Hepatic stellate cell (primary cell): ENCODE measurements around the gene HSD17B14.
"Not testable (repeated sequence)": the region's sequence is repeated elsewhere in the genome, so short reads cannot be mapped to it uniquely, and the experiment has no call there.

ENCODE experiments used
- DNase-seq: peaks from one replicate; pipeline ENCODE4 v3.0.0; 2011; ENCODE audit warnings: low spot score

The HSD17B14 gene

DNA sequence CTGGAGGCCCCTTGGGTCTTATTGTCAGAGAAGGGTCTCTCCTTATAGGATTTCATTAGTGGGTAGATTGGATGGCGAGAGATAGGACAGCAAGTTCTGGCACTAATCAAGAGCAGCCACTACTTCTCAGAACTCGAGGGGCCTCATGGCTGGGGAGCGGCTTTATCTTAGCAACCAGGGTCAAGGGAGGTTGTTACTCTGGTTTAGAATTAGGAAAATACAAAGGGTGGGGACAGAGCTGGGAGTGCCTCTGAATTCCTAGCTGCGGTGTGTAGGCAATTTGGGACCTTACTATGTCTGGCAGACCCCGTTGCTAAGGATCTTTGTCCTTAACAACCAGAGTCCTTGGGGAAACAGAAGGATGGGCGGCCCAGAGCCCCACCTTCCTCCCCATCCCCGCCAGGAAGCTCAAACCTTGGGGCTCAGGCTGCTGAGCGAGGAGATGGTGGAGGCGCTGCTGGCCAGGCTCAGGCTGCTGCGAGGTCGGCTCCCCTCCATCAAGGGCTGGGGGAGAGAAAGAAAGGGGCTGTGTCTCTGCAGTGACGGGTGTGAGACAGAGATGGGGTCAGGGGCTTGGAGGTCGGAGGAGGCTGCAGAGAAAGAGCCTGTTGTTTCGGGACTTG, 30.9 kb upstream of the HSD17B14 start:
- peak; percentile 50 for DNase-seq

DNA sequence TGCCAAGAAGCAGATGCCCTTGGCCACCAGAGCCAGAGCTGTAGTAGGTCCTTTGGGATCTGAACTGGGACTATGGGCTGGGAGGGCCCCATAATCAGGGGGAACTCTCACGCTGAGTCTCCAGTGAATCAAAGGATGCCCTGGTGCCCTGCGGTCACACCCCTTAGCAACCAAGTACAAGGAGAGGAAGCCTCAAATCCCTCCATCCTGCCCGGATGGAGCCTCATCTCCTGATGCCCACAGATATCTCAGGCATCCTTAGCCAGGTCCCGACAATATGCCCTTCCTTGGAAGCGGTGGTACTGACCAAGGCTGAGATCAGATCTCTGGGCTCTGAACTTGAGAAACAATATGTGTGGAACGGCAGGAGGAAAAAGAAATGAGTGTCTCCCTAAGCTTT, 30.4 kb upstream of the HSD17B14 start:
- no peak for DNase-seq

DNA sequence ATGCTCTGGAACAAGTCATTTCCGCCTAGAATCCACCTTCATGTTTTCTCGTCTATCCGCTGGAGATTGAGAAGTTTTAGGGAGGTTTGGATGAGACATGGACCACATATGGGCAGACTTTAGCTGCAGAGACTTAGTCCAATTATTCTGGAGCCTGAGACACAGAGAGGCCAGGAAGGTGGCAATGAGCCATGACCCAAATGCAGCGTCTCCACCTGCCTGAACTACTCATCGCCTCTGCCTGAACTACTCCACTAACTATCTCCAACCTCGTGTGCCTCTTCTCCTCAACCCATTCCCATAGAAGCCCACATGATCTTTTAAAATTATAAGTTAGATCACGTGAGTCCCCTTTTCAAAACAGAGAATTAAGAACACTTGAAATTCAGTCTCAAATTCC, 26.5 kb upstream of the HSD17B14 start:
- DNase-seq: no peak

DNA sequence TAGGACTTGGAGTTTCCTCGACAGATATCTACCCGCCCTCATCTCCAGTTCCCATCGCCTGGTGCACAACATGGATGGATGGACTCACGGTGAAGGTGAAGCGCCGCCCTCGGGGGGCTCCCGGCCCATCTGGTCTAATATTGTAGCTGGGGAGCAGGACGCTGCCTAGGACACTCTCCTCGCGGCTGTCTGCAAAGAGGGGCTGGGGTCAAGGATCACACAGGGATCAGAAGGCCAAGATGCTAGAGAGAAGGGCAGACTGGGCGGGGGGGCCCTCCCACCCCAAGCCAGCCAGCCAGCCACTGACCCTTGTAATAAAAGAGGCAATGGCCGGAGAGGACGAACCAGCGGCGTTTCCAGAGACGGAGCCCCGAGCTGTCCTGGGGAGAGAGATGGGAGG, 25.0 kb upstream of the HSD17B14 start:
- DNase-seq: no peak

DNA sequence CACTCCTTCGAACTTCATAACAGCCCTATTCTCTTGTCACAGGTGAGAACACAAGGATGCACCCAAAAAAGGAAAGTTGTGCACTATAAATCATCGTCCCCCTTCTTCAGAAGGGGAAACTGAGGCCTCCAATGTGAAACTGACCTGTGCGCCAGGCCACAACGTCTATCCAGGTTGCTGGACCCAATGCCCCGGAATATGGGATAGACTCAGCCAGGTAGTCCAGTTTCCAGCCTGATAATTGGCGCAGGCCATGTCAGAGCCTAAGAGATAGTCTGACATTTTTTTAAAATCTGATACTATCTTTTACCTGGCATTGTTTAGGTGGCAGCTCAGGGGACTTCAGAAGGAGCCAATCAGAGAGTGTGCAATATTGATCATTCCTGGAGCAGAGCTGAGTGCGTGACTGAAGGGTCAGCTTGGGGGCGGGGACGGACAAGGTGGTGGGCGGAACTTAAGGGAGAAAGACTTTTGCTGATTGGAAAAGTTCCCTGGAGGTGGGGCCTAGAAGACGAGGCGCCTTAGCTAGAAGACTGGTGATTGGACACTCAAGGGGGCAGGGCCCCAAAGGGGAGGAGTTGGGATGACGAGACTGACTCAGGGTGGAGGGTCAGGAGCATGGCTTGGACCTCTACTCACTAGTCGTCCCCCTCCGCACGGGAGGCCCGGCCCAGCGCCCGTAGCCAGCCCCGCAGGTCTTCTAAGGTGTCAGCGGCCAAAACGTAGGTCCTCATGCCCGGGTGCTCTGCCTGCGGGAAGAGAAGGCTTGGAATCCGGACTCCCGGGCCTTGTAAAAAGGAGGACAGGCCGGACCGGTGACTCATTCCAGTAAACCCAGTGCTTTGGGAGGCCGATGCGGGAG, 23.7 kb upstream of the HSD17B14 start:
- DNase-seq: no peak

DNA sequence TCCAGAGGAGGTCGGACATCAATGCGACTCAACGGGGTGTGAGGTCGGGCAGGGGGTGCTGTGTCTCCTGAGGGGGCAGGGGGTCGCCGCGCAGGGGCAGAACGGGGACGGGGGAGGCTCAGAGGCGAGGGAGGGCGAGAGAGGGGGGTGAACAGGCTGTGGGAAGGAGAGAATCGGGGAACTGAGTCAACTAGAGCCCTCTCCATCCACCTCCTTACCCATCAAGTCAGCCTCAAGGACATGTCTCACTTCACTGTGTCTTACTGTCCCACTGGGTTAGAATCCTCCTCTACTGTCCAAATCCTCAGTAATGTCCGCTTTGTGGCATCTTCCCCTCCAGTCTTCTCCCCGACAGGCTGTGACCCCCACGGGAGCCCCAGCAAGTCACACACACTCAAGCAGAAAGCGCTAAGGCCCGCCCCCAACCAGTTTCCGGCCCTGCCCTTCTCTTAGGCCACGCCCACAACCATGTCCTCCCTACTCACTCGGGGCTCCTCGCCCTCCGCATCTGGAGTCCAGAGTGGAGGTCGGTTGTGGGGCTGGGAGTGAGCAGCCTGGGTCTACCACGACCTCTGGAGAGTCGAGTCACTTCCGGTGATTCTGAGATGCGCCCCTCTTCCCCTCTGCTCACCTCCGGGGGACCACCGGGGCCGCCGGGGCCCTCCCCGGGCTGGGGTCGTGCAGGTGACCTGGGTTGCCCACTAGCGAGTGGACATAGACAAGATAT, 22.9 kb upstream of the HSD17B14 start:
- no peak for DNase-seq

DNA sequence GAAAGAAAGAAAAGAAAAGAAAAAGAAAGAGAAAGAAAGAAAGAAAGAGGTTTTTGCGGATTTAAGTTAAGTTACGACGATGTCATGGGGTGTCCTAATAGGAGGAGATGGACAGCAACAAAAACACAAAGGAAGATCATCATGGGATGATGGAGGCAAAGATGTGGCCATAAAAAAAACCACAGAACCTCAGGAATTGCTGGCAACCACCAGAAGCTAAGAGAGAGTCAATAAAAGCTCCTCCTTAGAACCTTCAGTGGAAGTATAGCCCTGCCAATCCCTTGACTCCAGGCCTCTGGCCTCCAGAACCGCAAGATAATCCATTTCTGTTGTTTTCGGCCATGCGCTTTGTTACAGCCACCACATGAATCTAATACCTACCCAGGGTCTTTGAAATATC, 20.6 kb upstream of the HSD17B14 start:
- no peak for DNase-seq

DNA sequence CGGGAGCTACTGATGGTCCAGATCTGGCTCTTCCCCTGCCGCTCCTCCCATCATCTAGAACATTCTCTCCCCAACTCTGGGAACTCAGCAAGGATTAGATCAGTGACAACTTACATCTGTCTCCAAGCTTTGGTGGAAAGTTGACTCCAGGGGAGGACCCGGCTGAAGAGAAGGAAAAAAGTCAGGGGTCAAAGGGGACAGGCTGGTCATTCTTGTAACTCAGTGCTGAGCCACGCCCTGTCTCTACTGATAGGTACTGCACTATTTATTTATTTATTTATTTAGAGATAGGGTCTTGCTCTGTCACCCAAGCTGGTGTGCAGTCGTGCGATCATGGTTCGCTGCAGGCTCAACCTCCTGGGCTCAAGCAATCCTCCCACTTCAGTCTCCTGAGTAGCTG, 17.8 kb upstream of the HSD17B14 start:
- no peak for DNase-seq

DNA sequence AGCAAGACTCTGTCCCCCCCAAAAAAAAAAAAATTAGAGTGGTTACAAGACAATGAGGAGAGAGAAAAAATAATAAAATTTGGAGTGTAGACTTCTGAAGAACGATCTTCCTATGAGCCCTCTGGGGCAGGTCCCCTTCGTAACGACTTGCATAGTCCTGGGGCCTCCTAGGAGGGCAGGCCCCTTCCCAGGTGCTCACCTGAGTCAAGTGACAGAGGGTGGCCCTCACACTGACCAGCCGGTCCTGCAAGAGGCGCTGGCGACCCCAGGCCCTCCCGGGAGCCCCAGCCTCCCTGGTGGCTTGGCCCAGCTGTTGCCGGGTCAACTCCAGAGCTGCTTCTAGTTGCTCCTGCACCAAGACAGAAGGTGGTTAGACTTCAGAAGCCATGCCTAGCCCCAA, 17.2 kb upstream of the HSD17B14 start:
- no peak for DNase-seq

DNA sequence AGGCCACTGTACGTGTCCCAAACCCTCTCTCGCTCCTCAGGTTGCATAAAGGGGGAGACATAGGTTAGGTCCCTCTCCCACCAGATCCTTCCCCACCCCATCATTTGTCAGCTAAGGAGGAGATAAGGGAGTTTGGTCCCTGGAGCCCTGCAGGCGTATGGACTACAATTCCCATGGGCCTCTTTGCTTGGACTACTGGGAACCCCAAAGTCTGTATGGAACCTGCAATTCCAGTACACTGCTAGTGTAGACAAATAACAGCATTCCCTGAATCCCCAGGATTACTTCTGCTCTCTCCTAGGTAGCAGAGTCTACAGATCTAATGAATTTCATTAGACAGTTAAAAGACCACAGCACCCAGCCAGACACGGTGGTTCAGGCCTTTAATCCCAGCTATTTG, 16.0 kb upstream of the HSD17B14 start:
- no peak for DNase-seq

DNA sequence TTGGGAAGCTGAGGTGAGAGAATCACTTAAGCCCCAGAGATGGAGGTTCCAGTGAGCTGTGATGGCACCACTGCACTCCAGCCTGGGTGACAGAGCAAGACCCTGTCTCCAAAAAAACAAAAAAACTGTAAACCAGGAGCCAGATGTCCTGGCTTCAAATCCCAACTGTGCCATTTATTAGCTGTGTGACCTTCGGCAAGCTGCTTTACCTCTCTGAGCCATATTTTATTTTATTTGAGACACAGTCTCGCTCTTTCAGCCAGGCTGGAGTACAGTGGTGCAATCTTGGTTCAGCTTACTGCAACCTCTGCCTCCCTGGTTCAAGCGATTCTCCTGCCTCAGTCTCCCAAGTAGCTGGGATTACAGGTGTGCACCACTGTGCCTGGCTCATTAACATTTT, 10.4 kb upstream of the HSD17B14 start:
- DNase-seq: not testable (repeated sequence)

DNA sequence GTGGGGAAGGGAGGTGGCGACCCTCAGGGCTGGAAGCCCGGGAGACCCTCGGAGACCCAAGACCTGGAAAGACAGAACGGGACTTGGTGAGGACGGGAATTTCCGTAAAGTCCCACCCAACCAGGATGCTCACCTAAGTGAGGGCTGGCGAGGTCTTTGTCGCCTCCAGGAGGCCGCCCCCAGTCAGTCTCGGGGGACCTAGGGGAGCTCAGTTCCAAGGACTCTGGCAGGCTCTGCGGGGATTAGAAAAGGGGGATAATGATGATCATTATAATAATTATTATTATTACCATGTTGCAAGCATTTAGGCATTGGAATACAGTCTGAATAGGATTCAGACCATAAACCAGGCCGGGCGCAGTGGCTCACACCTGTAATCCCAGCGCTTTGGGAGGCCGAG, 9.1 kb upstream of the HSD17B14 start:
- DNase-seq: no peak

DNA sequence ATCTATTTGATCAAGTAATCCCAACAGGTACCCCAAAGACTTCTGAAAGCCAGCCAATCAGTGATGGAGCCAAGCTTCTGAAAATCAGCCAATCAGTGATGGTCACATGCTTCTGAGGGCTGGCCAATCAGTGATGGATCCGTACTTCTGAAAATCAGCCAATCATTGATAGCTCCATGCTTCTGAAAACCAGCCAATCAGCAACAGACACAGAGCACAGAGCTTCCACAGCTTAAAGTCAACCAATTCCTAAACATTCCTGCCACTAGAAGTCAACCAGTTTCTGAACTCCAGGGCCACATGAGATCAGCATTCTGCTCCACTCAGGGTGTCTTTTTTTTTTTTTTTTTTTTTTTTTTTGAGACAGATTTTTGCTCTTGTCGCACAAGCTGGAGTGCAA, 8.2 kb upstream of the HSD17B14 start:
- peak; percentile 74 for DNase-seq

DNA sequence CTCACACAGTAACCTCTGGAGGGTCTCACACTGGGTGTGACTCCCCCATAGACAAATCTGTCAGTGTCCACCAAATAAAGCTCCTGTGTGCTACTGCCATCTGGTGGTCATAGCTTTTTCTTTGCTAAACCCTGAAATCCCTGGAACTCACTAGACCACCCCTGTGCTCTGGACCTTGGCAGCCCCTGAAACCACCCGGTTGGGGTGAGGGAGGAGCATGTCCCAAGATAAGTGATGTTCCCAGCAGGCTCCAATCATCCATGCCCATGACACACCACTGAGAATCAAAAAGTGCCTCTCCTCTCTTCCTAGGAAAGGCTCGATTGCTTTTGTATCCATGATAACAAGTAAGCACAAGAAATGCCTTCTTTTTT, 6.5 kb upstream of the HSD17B14 start:
- peak; percentile 55 for DNase-seq

DNA sequence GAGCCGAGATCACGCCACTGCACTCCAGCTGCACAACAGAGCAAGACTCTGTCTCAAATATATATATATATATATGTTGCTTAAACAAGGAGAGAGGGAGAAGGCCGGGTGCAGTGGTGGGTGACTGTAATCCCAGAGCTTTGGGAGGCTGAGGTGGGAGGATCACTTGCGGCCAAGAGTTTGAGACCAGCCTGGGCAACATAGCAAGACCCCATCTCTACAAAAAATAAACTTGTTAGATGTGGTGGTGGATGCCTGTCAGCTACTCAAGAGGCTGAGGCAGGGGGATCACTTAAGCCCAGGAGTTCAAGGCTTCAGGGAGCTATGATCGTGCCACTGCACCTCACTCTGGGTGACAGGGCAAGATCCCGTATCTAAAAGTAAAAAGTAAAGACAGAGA, 5.3 kb upstream of the HSD17B14 start:
- DNase-seq: no peak

DNA sequence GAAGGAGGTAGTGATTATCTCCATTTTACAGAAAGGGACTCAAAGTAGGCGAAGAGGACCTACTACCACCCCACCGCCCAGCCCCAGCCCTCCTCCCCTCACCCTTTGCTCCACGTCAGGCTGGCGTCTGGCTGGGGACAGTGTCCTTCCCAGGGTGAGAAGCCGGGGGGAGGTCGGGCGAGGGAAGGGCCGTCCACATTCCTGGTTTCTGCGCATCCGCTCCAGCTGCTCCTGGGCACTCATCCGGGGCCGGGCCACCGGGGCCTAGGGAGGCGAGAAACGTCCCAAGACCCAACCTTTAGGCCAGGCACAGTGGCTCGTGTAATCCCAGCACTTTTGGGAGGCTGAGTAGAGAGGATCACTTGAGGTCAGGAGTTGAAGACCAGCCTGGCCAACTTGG, 4.8 kb upstream of the HSD17B14 start:
- DNase-seq: no peak

DNA sequence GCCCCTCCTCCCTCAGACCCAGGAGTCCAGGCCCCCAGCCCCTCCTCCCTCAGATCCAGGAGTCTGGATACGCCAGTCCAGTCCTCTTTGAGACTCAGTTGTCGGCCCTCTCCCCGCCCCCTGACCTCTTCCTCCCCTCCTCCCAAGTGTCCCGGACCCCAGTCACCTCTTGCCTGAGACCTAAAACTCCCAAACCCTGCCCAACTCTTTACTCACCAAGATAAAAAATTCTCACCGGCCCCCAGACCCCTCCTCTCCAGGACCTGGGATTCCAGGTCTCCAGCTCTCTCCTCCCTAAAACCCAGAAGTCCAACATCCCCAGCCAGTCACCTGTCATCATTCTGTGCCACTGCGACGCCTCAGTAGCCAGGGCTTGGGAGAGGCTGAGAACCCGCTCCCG, 1.4 kb upstream of the HSD17B14 start:
- DNase-seq: no peak

DNA sequence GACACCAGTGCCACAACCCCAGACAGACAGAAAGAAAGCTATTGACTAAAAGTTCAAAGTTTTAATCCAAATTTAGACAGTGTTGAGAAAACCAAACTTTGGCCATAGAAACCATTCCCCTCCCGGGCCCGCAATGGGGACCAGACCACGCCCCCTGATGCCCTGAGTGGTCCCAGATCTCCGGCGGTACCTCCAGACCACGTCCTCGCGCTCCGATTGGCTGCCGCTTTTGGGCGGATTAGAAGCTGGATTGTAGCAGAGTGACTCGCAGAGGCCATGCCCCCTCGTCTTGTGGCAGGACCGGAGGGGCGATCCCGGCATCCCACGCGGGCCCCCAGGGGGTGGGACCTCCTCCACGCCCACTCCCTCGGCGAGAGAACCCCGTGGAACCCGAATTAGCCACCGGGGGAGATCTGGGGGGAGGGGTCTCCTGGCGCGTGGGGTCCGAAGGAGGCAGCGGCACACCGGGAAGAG, 797 bp upstream of the HSD17B14 start:
- peak; percentile 24 for DNase-seq

DNA sequence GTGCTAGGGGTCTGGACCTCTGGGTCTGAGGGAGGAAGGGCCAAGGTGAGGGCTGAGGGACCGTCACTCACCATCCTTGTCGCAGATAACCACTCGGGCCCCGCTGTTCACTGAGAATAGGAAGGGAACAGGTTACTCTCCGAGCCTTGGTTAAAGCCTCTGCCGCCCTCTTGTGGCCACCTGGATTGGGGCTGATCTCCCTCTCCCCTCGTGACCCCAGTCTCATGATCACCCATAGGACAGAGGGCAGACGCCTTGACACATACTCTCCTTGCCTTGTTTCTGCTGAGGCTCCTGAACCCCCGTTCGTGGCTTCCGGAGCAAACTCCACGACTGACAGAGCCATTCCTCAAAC, 580 bp downstream of the HSD17B14 start:
- DNase-seq: peak; percentile 84

DNA sequence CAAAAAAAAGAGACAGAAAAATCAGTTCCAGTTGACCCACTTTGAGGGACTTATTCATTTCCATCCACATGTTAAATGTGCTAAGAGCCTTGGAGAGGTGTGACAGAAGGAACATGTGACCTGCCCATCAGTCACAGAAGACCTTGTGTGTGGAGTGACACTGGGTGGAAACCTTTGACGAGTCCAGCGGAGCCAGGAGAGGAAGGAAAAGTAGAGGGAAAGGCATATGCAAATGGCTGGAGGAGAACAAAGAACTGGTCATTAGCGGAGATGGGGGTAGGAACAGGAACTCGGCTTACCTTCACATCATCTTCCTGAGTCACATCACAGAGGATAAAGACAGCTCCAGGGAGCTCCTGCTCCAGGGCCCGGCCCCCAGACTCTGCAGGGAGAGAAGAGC, 2.3 kb downstream of the HSD17B14 start:
- no peak for DNase-seq

DNA sequence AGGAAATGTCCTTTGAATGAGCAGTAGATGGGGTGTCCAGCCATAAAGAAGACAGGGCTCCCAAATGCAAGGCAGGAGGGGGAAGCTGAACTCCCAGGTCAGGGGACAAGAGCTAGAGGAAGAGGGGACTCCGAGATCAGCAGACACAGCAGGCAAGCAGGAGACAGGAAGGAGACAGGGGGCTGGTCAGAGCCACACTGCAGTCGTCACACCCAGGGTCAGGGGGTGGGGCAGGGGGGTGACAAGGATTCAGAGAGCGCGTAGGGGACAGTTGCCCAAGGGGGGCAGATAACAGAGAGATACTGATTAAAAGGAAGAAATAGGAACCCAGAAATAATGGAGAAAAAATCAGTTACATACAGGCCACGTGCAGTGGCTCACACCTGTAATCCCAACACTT, 3.2 kb downstream of the HSD17B14 start:
- no peak for DNase-seq

DNA sequence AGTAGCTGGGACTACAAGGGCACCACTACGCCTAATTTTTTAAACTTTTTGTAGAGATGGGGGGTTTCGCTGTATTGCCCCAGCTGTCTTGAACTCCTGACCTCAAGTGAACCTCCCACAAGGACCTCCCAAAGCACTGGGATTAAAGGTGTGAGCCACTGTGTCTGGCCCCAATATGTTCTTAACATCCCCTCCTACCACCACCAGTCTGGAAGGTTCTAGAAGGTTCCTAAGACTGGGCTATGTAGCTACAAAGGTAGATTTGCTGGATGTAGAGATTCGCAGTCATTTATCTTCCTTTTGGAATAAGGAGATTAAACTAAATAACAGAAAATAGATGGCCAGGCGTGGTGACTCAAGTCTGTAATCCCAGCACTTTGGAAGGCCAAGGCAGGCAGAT, 5.3 kb downstream of the HSD17B14 start:
- no peak for DNase-seq

DNA sequence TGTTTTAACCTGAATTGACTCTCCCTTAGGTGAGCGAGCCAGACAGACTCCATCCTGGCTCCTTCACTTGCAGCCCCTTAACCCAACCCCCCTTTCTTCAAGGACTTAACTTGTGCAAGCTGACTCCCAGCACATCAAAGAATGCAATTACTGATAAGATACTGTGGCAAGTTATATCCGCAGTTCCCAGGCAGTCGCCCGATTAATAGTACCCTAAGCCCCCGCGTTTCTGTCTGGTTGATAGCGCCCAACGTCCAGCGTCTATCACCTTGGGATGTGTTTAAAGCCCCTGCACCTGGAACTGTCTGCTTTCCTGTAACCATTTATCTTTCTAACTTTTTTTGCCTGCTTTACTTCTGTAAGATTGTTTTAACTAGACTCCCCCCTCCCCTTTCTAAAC, 6.2 kb downstream of the HSD17B14 start:
- no peak for DNase-seq
